Occipital lobe (tissue), 2 donors: ENCODE data around the gene SMYD3. TPM values are rescaled to one million over a fixed set of nuclear protein-coding genes. Genes with fewer than 3 reads are reported as not detected.

Experiments
- DNase-seq: peaks from one replicate; lab custom pipeline; 2025; lab: John Stamatoyannopoulos, UW
- total RNA-seq: library from RNA; depleted of rRNA; stranded (reverse); fragments of >200 nt; gene quantifications from one replicate; pipeline ENCODE4 v1.2.3, GENCODE V29; 2014

The SMYD3 gene
- total RNA-seq, 1 donor from 2014 or later = 25.3 TPM

- no peak for DNase-seq
Measured at GRCh38 chr1:246178717-246179311, 328.3 kb downstream of the SMYD3 start.

- DNase-seq = no peak
Measured at GRCh38 chr1:246176126-246177024, 330.7 kb downstream of the SMYD3 start.

DNA sequence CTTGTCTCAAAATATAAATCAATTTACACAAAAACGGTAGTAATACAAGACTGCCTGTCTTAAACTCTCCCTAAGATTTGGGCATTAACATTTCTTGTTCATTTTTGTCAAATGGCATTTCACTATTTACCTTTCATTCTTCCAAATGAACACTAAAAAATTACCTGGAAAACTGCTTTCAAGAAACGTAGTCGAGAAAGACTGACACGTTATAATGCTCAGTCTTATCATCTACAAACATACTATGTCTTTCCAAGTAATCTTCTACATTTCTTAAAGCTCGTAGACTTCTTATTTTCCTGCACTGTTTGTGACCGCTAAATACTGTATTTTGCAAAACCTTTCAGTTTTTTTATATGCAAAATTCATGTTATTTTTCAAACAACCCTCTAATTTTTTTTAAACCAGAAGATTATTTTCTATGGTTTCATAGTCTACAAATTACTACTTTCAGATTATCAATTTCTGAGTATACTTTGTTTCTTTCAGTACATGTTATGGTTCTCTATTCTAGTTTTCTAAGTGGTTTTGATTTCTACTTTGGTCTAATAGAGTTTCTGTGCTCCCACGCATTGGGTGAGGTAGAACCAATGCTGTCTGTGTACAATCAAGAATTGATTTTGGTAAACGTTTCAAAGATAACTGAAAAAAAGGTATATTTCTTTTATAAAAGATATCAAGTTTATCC lies 336.4 kb downstream of the SMYD3 start:
- no peak for DNase-seq

GRCh38 chr1:246169486-246169885 lies 337.6 kb downstream of the SMYD3 start:
- DNase-seq = no peak

- no peak for DNase-seq
Measured at GRCh38 chr1:246169019-246169418, 338.1 kb downstream of the SMYD3 start.

- DNase-seq = no peak
Measured at GRCh38 chr1:246166841-246167240, 340.2 kb downstream of the SMYD3 start.

DNA sequence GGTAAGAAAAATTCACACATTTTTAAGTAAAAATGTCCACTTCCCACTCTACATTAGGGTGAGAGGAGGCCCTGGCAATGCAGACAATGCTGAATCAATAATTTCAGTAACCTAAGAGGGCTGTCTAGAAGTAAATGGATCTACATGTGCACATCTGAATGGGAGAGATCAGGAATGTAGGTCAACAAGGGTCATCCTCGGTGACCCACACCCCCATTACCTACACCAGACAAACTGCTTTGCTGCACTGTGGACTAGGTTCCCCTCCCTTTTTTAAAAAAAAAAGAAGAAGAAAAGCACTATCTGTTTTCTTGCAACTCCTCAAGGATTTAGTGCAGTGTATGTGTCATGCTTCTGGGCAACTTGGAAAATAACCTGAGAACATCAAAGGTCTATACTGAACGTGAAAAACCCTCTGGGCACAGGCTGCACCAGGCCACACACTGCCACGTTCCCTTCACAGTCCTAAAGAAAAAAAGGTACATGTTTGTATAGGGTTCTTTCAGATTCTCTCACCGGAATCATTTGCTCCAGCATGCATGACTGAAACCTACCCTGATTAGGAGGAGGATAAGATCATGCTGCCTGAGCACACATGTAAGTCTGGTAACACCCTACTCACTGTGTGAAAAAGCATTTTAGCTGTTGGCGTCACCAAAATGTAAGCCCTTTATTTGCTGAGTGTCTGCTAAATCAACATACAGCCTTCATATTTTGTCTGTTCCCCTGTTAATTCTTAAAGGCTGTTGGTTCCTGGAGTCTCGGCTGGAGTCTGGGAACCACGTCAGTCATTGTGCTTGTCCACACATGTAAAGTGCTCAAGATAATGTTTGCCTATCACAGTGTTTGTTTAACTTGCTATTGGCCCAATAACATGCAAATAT lies 341.0 kb downstream of the SMYD3 start:
- no peak for DNase-seq

GRCh38 chr1:246164764-246165163 lies 342.3 kb downstream of the SMYD3 start:
- DNase-seq = no peak

GRCh38 chr1:246162560-246162959 lies 344.5 kb downstream of the SMYD3 start:
- no peak for DNase-seq

DNA sequence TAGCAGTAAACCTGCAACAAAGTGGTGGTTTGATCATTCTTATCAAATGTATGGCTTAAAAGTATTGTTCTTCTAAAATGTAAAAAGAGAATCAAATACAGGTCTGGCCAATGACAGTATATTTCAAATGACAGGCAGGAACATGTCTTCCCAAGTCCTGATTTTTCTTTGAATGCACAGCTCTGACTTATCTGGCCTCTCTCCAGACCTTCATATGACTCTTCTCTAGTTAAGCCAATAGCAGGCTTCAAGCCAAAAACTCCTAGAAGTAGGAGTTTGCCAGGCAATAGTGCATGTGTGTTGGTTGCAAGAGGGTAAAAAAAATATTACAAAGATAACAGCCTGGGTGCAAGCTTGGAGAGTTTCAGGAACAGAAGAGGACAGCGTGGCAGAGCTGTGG lies 345.5 kb downstream of the SMYD3 start:
- DNase-seq = no peak

GRCh38 chr1:246160905-246161304 lies 346.2 kb downstream of the SMYD3 start:
- no peak for DNase-seq

GRCh38 chr1:246160374-246160773 lies 346.7 kb downstream of the SMYD3 start:
- DNase-seq = no peak

DNA sequence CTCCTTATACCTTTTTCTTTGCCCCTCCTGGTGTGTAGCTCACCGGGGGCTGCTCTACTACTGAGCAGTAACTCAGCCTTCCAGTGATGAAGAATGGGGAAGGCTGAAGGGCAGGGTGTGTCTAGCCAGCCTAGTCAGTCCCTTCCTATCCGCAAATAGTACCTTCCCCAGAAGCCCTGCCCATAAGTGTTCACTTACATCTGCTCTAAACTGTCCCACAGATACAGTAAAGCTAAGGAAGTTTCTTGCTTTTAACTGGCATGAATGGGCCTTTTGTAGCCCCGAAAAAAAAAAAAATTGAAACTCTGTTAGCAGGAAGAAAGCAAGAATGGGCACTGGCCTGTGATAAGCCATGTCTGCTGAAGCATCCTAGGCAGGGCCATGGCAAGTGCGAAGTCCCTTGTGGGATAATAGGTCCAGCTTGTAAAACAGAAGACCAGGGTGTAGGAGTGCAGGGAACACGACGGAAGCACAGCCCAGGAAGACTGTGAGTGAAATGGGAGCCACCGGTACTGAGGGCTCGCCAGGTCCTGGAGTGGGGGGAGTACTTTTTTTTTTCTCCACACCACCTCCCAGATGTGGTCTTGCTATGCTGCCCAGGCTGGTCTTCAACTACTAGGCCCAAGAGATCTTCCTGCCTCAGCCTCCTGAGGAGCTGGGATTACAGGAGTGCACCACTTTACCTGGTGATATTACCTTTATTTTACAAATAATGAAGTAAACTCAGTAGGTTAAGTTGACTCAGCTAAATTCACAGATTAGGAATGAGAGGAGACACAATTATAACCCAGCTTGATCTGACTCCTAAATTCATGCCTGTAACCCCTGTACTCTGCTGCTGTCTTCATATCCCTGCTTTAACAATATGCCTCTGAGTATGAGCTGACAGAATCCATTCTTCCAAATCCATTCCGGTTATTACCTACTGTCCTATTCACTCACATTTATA lies 347.5 kb downstream of the SMYD3 start:
- no peak for DNase-seq

- no peak for DNase-seq
Measured at GRCh38 chr1:246158131-246158530, 348.9 kb downstream of the SMYD3 start.

GRCh38 chr1:246157516-246157915 lies 349.6 kb downstream of the SMYD3 start:
- no peak for DNase-seq

DNA sequence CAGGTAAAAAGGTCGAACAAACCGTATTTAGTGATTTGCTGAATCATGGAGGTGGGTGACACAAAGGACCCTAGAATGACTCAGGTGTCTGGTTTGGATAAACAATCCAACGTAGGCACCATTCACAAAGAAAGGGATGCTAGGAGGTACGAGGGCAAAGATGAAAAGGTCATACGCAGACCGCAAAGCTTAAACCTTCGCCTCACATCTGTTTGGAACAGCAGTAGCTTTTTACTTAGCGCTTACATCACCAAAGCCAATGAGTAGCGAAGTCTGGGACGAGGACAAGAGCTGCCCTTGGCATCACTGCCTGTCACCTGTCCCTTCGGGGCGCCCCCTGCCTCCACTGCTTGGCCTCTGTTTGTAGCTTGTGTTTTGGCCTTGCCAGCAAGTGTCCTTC lies 350.2 kb downstream of the SMYD3 start:
- DNase-seq = no peak

DNA sequence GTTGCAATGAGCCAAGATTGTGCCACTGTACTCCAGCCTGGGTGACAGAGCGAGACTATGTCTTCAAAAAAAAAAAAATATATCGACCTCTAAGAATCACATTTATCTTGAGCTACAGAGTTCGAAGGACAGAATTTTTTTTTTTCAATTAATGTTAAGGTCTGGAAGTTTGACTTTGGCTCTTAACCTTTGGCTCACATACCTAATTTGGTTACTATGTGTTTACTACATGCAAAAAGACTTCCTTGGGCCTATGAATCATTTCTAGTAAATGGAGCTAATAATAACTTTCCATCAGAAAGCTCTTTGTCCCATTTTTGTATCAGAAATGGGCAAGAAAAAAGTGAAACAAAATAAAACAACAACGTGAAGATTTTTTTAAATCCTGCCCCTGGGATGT lies 351.2 kb downstream of the SMYD3 start:
- no peak for DNase-seq

GRCh38 chr1:246153796-246154212 lies 353.3 kb downstream of the SMYD3 start:
- no peak for DNase-seq

DNA sequence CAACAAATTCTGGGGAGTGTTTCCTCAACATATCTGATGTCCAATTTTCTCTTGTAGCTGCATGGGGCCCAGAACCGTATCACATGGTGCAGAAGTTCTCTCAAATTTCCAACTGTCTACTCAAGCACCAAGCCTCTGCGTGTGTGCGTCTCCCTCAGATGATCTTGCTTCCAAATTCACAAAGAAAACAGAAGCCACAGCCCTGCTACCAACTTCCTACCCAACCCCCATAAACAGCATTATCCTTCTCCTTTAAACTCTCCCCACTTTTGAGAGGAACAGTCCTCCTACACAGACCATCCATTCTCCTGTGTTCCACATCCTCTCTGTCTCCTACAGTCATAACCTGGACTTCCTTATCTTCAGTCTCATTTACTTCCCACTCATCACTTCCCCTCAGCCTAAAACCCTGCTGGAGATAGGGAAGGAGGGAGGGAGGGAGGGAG lies 354.1 kb downstream of the SMYD3 start:
- DNase-seq = no peak

DNA sequence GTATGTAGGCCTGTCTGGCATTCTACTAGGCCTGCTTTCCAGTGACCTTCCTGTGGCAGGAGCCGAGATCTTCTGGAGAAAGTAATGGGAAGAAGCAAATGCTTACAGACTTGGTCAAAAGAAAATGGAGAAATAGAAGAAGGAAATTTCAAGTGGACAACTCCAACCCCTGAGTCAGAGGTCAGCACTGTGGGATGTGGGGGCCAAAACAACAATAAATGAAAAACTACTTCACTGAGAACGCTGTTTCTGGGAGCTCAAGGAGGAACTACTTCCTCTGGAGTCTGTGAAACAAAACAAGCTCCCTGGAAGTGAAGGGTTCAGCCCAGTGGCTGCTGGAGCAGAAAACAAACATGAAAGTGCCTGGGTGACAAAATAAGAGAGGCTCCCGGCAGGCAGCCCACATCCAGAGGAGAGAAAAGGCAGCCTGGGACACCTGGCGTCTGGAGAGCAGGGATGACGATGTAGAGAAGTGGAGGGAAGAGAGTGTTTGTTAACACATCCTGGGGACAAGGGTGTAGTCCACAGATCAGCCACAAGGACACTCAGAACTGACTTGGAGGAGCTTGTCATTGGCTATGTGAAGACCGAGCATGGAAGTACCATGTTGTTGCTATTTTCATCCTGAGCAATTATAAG lies 355.2 kb downstream of the SMYD3 start:
- DNase-seq = no peak
